HL-60 (cell line): Measurements from ENCODE around the gene SLC4A5.

Source experiments
- DNase-seq, 2 experiments: peaks; one replicate each; pipeline ENCODE4 v3.0.0-alpha.2; 2010 to 2020; ENCODE audit warnings: low read depth in 1 of 2, low spot score in 1 of 2
- H3K27ac ChIP-seq: fragments of 250-450 bp; sonication (Bioruptor Pico); replicated peaks from 2 replicates; pipeline ENCODE4 v1.5.1; 2020; ENCODE audit warnings: mild to moderate bottlenecking, moderate library complexity
- H3K27me3 ChIP-seq: fragments of 250-450 bp; sonication (Bioruptor Pico); 2 replicates; pipeline ENCODE4 v1.5.1; 2021; ENCODE audit warnings: mild to moderate bottlenecking, moderate library complexity; ENCODE audit not compliant: insufficient read depth, poor library complexity, severe bottlenecking
- H3K4me3 ChIP-seq: replicated peaks from 2 replicates; pipeline ENCODE4 v1.5.1; 2011; ENCODE audit warnings: mild to moderate bottlenecking, control low read depth, low read length; ENCODE audit not compliant: insufficient read depth
- CTCF ChIP-seq: IDR thresholded peaks from one replicate; pipeline ENCODE4 v1.5.1; 2011; ENCODE audit warnings: low read length, control low read depth, inconsistent platforms; ENCODE audit not compliant: insufficient read depth
- GABPA ChIP-seq: IDR thresholded peaks from 2 replicates; pipeline ENCODE4 v1.6.1; 2012; ENCODE audit warnings: low read depth
- POLR2AphosphoS5 ChIP-seq: IDR thresholded peaks from 2 replicates; pipeline ENCODE4 v1.6.1; 2012; ENCODE audit warnings: low read depth
- REST ChIP-seq: IDR thresholded peaks from 2 replicates; pipeline ENCODE4 v1.6.1; 2012; ENCODE audit warnings: low read depth; ENCODE audit not compliant: insufficient replicate concordance
- SPI1 ChIP-seq: IDR thresholded peaks from 2 replicates; pipeline ENCODE4 v1.6.1; 2012; ENCODE audit warnings: low read depth, mild to moderate bottlenecking, borderline replicate concordance

SLC4A5 gene

GRCh38 chr2:74383254-74383653 lies 40.0 kb upstream of the SLC4A5 start:
- Histone ChIP-seq H3K4me3 (no peak overlapping the region), H3K27me3 (no peaks in the 10 kb centered on the region), H3K27ac (no peak overlapping the region)
- TF ChIP-seq CTCF (no peak), SPI1 (no peak), POLR2AphosphoS5 (no peak), GABPA (no peak), REST (no peak)
- no peak for DNase-seq

GRCh38 chr2:74381751-74382150 lies 38.5 kb upstream of the SLC4A5 start:
- no peaks in the 10 kb centered on the region for H3K27me3 ChIP-seq
- H3K27ac ChIP-seq: no peak overlapping the region
- TF ChIP-seq CTCF (no peak), REST (no peak), GABPA (no peak), SPI1 (no peak), POLR2AphosphoS5 (no peak)
- no peak overlapping the region for H3K4me3 ChIP-seq
- DNase-seq: no peak

- TF ChIP-seq CTCF: no peak
- no peak for TF ChIP-seq POLR2AphosphoS5
- TF ChIP-seq REST: no peak
- TF ChIP-seq GABPA: no peak
- no peak for TF ChIP-seq SPI1
- Histone ChIP-seq H3K27ac (no peak within 1 kb of the TSS), H3K27me3 (no peaks in the 10 kb centered on the region), H3K4me3 (no peak within 1 kb of the TSS)
- DNase-seq: no peak
These were observed 36.9 kb upstream of the SLC4A5 start, which contains the start of gene DCTN1 for GRCh38 chr2:74379851-74380789. Gene DCTN1, minus strand, starts transcription at chr2:74380311. Its CDS starts 274 bp downstream, at chr2:74380037.
